Measurements from ENCODE around the gene PPAN.

The PPAN gene

GRCh38 chr19:10092648-10093294, 13.4 kb upstream of the PPAN start:
- DNase-seq = no peak

GRCh38 chr19:10093295-10094186, 12.6 kb upstream of the PPAN start:
- DNase-seq = no peak

GRCh38 chr19:10095622-10095947, 10.6 kb upstream of the PPAN start:
- DNase-seq = no peak

- DNase-seq = peak; percentile 86 to 94
These were observed 10.1 kb upstream of the PPAN start for GRCh38 chr19:10095948-10096614.

- DNase-seq = no peak
These were observed 9.6 kb upstream of the PPAN start for GRCh38 chr19:10096615-10096963.

- DNase-seq = no peak
These were observed 5.9 kb upstream of the PPAN start for GRCh38 chr19:10100163-10100785.

GRCh38 chr19:10102787-10103236, 3.4 kb upstream of the PPAN start:
- DNase-seq = peak in 1 of 2 donors; percentile 47

GRCh38 chr19:10104130-10104513, 2.0 kb upstream of the PPAN start:
- no peak for DNase-seq

- DNase-seq = peak; percentile 48 to 51
These were observed 1.3 kb upstream of the PPAN start for GRCh38 chr19:10104665-10105508.

GRCh38 chr19:10105509-10106099, 558 bp upstream of the PPAN start:
- peak; percentile 69 to 80 for DNase-seq

- no peak for DNase-seq
These were observed 1.1 kb downstream of the PPAN start for GRCh38 chr19:10107254-10107653.

GRCh38 chr19:10107817-10108367, 1.7 kb downstream of the PPAN start:
- no peak for DNase-seq

GRCh38 chr19:10109528-10109927, 3.4 kb downstream of the PPAN start:
- DNase-seq = no peak

- DNase-seq = no peak
These were observed 4.2 kb downstream of the PPAN start for GRCh38 chr19:10110076-10110971.

GRCh38 chr19:10110972-10111317, 4.8 kb downstream of the PPAN start:
- DNase-seq = no peak

GRCh38 chr19:10111405-10111811, 5.2 kb downstream of the PPAN start, which contains the start of gene P2RY11:
P2RY11 (plus strand) TSS chr19:10111693; CDS start chr19:10111722, 29 bp downstream.
- peak; percentile 60 to 62 for DNase-seq

- DNase-seq = peak; percentile 83 to 86
These were observed 6.0 kb downstream of the PPAN start for GRCh38 chr19:10112037-10112761.

- DNase-seq = no peak
These were observed 6.9 kb downstream of the PPAN start for GRCh38 chr19:10112895-10113591.

GRCh38 chr19:10113592-10113963, 7.4 kb downstream of the PPAN start:
- DNase-seq = no peak

Measured in inflammatory macrophage treated with lipopolysaccharide for 1 hour (primary cell).